Coronary artery (tissue), 2 donors: Measurements from ENCODE around the gene TWIST2.

Source experiments
- DNase-seq: peaks from one replicate; pipeline ENCODE4 v3.0.0-alpha.2; 2017; ENCODE audit warnings: low spot score
- H3K27ac ChIP-seq, 2 donors: fragments of 200-600 bp; sonication (generic); one replicate each; pipeline ENCODE4 v1.5.1; 2016 to 2019
- H3K4me3 ChIP-seq: fragments of 200-600 bp; sonication (generic); 2 replicates; pipeline ENCODE4 v1.5.1; 2016; ENCODE audit warnings: mild to moderate bottlenecking, moderate library complexity
- CTCF ChIP-seq: fragments of 200-600 bp; sonication (generic); IDR thresholded peaks from one replicate; pipeline ENCODE4 v1.5.1; 2019; ENCODE audit warnings: antibody characterized with exemption

Gene TWIST2

GRCh38 chr2:238882082-238882755 lies 34.3 kb downstream of the TWIST2 start:
- TF ChIP-seq CTCF, result no peak
- no peak for DNase-seq
- Histone ChIP-seq H3K27ac (no peak overlapping the region), H3K4me3 (no peak overlapping the region)

- no peak overlapping the region for H3K4me3 ChIP-seq
- no peak for TF ChIP-seq CTCF
- no peak overlapping the region for H3K27ac ChIP-seq
- no peak for DNase-seq
Observed at GRCh38 chr2:238883421-238883901, 35.6 kb downstream of the TWIST2 start.

DNA sequence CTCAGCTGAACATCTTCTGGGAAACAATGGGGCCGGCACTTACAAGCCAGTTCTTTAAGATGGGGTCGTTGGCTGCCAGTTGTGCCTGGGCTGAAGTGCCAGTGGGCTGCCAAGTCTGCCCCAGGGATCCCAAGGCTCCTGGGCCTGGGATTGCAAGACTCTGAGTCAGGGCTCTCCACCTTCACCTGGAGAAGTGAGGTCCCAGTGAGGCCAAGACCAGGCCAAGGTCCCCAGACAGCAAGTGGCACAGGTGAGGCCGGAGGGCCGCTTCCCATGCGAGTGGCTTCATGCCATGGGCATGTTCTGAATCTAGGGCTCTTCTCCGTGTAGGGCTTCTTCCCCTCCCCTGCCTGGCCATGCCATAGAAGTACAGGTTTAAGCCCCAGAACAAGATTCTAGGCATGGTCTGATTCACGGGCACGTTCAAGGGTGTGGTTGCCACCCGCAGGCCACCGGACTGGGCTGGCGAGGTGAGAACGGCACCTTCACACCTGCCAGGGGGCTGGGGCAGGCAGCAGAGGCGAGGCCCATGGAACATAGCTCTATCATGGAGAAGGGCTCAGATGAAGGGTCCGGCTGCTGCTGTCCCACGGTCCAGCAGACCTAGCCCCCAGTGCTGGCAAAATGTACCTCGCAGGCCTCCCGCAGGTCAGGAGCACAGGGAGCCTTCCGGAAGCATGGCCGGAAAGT lies 36.4 kb downstream of the TWIST2 start:
- no peak for DNase-seq
- Histone ChIP-seq H3K4me3 (no peak overlapping the region), H3K27ac (no peak overlapping the region)
- no peak for TF ChIP-seq CTCF

DNA sequence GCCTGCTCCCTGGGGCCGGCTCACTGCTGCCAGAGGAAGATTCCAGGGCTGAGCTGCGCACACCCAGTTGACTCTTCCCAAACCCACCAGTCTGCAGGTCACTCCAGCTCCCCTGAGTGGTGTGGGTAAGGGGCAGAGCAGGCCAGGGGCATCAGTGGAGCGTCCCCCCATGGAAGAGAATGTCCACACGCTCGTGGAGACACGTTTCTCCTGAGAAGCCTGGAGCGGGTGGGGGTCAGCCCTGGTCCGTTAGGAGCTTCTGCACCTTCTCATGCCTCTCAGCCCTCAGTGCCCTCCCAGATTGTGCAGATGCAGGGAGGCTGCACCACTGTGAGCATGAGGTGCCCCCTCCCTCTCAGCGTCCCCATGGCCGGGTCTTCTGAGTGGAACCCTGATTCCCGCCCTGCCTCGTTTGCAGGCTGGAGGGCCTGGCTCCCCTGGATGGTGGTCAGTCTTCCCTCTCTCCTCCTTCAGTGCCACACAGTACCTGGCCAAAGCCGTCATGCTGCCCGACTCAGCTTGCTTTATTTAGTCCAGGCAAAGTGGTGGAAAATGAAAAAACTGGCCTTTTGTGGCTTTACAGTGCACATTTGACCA lies 37.0 kb downstream of the TWIST2 start:
- DNase-seq, result no peak
- no peak for TF ChIP-seq CTCF
- Histone ChIP-seq H3K4me3 (no peak overlapping the region), H3K27ac (no peak overlapping the region)

DNA sequence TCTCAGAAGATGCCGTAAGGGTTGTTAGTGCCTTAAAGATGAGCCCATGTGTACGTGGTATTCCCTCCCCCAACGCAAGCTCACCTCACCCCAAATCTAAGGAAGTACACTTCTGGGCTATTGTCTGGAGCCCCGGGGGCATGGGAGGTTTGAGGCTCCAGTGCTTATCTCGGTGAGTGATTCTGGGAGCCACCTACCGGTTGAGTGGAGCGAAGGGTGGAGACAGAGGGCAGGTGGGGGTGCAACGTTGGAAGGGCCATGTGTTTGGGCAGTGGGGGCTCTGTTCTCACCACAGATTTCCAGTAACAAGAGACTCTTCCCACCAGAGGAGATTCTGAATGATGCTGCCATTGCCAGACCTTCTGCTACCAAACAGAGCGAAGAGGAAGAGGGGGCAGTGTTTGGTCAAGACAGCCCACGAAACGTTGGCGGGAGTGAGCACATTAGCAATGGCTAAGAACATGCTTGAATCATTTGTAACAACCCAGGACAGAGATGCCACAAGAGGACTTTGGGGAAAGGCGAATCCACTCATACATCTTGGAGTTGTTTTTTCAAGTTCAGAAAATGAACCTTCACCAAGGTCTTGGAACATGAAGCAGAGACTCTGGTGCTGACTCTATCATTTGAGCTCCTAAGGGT lies 38.7 kb downstream of the TWIST2 start:
- TF ChIP-seq CTCF, result no peak
- H3K4me3 ChIP-seq, result no peak overlapping the region
- no peak overlapping the region for H3K27ac ChIP-seq
- no peak for DNase-seq

- no peak overlapping the region for H3K4me3 ChIP-seq
- H3K27ac ChIP-seq, result no peak overlapping the region
- TF ChIP-seq CTCF, result no peak
- no peak for DNase-seq
Observed at GRCh38 chr2:238887616-238888015, 39.7 kb downstream of the TWIST2 start.
